ENCODE results near the gene PIEZO1.

DNA sequence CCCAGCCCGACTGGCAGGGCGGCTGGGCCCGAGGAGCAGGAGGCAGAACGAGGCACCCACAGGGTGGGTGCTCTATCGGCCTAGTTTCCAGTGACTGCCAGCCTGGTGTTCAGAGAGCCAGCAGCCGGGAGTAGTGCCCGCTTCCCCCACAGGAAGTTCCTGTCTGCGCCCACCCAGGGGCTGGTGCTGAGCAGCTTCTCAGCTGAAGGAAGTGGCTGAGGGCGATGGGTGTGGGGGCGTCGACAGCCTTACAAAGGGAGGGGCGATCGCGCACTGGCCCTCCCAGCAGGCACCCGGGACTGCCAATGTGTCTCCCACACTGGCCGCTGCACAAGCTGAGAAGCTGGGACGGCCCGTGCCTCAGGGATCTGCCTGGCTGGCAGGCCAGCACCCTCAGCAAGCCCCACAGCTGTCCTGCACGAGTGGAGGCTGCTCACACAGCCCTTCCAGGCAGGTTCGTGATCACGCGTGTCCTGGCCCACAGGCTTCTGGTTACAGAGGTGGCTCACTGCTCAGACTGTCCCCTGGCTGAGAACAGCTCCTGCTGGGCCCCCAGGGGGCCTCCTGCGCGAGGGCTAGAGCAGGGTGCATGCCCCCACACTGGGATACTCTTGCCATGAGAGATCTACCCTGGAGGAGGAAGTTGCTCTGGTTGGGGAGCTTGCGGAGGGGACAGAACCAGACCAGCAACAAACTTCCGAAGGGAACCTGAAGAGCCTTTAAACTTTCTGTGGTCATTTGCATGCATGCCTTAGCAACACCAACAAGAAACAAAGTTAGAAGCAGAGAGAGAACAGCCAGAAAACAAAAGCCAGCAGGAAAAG lies 81.3 kb downstream of the PIEZO1 start:
- no peak for TF ChIP-seq CTCF (IDR thresholded peaks at IDR 0.05)
- TF ChIP-seq POLR2A (IDR thresholded peaks at IDR 0.05): no peak

Data from heart left ventricle (tissue), 13 donors.